NB4 (cell line): ENCODE results near the gene TEAD4.

ENCODE experiments used
- DNase-seq: peaks from one replicate; pipeline ENCODE4 v3.0.0; 2010; ENCODE audit warnings: low read depth
- H3K4me3 ChIP-seq: one replicate; pipeline ENCODE4 v1.5.1; 2011; ENCODE audit warnings: mild to moderate bottlenecking, low read depth, low read length, moderate library complexity
- CTCF ChIP-seq: IDR thresholded peaks from one replicate; pipeline ENCODE4 v1.5.1; 2012; ENCODE audit warnings: low read depth, low read length
- MAX ChIP-seq: IDR thresholded peaks from 2 replicates; pipeline ENCODE4 v1.6.1; 2011; ENCODE audit warnings: low read depth, low read length
- MYC ChIP-seq: IDR thresholded peaks from 2 replicates; pipeline ENCODE4 v1.6.1; 2011; ENCODE audit warnings: low read depth, low read length
- POLR2A ChIP-seq: IDR thresholded peaks from 2 replicates; pipeline ENCODE4 v1.6.1; 2011; ENCODE audit warnings: mild to moderate bottlenecking; ENCODE audit not compliant: insufficient read length; ENCODE audit errors: extremely low read depth

Gene TEAD4

GRCh38 chr12:2958432-2959191 is 585 bp upstream of the TEAD4 start:
- no peak for TF ChIP-seq CTCF
- TF ChIP-seq MAX = no peak
- TF ChIP-seq POLR2A = no peak
- no peak for TF ChIP-seq MYC
- no peak for DNase-seq
- no peak overlapping the region for H3K4me3 ChIP-seq

GRCh38 chr12:2959505-2960389 is 550 bp downstream of the TEAD4 start:
- TF ChIP-seq MYC = no peak
- no peak overlapping the region for H3K4me3 ChIP-seq
- DNase-seq = no peak

GRCh38 chr12:2960390-2960956 is 1.3 kb downstream of the TEAD4 start:
- no peak for TF ChIP-seq POLR2A
- TF ChIP-seq MYC = no peak
- no peak for TF ChIP-seq MAX
- TF ChIP-seq CTCF = no peak
- no peak overlapping the region for H3K4me3 ChIP-seq
- no peak for DNase-seq

- TF ChIP-seq MYC (no peak), MAX (no peak), POLR2A (no peak), CTCF (no peak)
- no peak for DNase-seq
- H3K4me3 ChIP-seq = no peak overlapping the region
Observed at GRCh38 chr12:2960996-2961616, 1.9 kb downstream of the TEAD4 start.

- no peak for DNase-seq
- no peak overlapping the region for H3K4me3 ChIP-seq
- TF ChIP-seq MAX = no peak
- TF ChIP-seq POLR2A = no peak
- TF ChIP-seq CTCF = no peak
- no peak for TF ChIP-seq MYC
Observed at GRCh38 chr12:2961705-2962104, 2.5 kb downstream of the TEAD4 start.
